Activated CD4-positive, alpha-beta T cell treated with anti-CD3 and anti-CD28 coated beads, Interleukin-2, amount 50 U/mL, for 16 hours (primary cell): ENCODE data around the gene MLLT1.

Experiments
- DNase-seq: peaks from one replicate; pipeline ENCODE4 v3.0.0-alpha.2; 2020

The MLLT1 gene

DNA sequence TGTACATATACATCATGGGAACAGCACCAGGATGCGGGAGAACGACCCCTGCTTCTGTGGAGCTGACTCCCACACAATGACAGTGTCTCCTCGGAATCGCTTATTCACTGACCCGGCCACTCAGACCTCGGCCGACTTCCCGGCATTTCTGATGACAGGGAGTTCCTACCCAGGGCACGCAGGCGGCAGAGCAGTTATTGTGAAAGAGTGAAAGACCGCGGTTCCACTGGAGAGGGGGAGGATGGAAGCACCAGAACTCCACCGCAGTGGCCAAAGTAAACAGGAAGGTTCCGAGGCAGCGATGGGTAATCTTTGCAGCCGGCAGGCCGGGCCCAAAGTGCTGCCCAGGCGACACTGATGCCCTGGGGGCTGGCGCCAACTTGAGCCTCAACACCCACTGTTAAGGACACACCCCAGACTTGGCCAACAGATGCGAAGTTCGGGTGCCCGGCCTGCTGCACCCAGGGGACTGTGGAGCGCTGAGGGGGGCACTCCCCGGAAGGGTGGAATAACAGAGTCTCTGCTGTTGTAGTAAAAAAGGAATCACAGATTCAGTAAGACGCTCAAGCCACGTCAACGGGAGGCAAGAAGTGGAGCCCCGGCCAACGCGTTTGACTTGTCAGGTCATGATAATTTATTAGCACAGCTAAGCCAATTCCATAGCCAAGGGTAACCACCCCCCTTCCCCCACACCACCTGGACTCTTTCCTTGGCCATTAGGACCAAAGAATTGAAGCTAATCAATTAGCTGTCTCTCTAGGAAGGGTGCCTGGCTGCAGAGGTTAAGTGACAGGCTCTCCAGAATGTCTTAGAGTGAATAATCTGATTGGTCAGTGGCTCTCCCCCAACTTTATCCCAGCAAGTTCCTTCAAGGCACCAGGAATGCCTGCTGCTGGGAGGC is 5.8 kb downstream of the MLLT1 start:
- no peak for DNase-seq

DNA sequence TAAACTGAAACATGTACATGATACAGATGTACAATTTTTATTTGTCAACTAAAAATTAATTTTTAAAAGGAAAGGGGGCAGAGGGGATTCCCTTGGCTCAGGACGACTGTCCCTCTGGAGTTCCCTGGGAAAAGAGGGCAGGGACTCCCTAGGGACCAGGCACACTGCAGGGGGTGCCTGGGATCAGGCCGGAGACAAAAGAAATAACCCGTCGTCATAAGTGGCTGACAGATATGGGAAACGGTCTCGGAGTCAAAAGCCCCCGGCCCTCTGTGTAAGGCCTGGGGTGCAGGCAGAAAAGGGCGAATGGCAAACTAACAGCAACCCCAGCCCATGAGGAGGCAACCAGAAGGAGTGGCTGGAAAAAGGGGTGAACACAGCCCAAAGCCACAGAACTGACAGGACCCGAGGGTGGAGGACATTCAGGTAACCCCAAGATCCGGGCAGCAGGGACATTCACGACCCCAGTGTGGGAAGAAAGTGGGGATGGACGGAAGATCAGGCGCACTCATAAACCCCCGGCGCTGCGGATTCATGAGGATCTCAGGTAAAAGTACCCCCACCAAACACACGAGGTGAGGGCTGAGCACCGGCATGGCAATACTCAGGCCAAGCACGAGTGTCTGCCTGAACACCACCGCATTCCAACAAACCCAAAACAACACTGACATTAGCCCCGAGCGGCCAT is 6.7 kb downstream of the MLLT1 start:
- no peak for DNase-seq

DNA sequence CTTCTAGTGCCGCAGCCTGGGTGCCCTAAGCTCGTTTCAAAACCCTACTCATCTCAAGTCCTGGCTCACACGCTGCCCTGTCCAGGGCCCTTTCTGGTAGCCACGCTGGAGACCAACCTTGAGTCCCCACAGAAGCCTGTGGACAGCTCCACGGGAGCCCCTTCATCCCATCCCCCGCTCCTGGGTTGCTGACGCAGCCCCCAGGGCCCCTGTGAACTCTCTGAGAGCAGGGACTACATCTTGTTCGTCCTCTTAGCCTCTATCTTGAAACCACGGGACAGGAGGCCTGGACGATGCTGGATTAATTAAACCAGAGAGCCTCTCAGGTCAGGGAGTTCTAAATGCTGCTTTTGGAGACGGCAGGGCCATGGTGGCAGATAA is 7.4 kb downstream of the MLLT1 start:
- DNase-seq, result no peak

DNA sequence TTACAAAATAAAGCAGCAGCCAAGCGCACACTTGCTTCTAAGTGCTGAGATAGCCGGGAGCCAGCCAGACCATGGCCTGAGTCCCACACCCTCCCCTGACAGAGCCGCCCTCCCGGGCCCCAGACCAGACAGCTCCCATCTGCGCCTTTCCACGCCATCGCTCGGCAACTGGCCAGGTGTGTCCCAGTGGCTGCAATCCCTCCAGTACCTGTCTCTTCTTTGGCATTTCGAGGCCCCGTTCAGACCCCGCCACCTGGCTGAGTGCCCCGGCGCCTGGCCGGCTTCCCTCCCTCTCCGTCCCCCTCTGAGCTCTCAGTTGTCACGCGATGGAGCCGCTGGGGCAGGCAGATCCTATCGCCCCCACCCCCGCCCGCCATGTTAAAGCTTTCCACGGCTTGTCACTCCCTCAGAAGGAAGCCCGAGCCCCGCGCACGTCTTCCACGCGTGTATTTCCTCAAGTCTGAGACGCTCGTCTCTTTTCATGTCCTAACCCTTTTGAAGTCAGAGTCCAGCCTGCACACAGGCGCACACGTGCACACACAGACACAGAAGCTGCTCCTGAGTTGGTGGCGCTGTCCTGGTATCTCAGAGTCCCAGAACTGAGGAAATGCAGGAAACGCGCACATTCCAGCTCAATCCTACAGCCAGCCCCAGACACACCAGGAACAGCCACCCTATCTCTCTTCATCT is 7.9 kb downstream of the MLLT1 start:
- DNase-seq, result no peak

DNA sequence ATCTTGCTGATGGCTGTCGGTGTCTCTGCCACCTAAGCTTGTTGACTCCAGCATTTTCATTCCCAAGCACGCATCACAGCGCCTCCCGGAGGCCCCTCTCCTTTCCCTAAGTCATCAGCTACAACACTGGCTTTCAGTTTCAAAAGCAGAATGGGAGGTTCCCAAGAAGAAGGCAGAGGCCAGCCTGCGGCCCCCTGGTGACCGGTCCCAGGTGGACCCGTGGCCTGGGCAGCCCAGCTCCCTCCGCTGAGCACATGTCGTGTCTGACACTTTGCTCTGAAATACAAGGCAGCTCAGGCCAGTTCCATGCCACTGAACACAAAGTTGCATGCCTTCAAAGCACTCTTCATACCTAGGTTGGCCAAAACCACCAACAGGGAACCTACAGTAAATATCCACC is 8.5 kb downstream of the MLLT1 start:
- DNase-seq, result no peak

DNA sequence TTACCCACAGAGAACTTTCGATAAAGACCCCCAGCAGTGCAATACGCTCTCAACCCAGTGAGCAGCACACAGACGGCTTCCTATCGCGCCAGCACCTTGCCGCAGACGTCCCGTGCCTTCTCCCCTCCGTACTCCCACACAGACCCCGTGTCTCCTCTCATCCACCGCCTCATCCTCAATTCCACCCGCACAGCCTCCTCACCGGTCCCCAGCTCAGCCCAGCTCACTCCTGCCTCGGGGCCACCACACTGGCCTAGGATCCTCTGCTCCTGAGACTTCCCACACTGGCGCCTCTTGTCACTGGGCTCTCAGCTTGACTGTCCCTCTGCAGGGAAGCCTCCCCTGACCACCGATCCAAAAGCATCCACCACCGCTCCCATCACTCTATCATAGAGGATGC is 9.0 kb downstream of the MLLT1 start:
- no peak for DNase-seq

DNA sequence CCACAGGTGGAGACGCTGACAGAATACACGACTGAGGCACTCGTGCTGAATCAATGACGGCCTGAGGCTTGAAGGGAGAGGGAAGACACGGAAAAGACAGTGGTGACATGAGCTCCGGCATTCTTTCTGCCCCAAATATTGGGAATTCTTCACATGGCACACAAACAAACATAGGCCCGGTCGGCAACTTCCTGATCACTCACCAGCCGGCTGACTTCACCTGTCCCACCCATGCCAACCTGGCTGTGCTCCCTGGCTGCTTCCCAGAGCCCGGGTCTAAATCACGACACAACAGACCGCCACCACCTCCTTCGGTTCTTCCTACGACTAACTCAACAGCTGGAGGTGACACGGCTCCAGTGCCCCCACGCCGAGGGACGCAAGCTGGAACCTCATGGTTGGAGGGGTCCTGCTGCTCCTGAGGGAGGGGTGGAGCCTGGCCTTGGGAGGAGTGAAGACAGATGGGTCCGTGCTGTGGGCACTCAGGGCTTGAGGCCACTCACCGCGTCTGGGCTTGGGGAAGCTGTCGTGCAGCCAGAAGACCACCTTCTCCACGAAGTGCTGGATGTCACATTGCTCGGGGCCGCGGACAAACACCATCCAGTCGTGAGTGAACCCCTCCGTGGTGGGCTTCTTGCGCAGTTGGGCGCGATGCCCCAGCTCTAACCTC is 9.6 kb downstream of the MLLT1 start:
- DNase-seq, result no peak

DNA sequence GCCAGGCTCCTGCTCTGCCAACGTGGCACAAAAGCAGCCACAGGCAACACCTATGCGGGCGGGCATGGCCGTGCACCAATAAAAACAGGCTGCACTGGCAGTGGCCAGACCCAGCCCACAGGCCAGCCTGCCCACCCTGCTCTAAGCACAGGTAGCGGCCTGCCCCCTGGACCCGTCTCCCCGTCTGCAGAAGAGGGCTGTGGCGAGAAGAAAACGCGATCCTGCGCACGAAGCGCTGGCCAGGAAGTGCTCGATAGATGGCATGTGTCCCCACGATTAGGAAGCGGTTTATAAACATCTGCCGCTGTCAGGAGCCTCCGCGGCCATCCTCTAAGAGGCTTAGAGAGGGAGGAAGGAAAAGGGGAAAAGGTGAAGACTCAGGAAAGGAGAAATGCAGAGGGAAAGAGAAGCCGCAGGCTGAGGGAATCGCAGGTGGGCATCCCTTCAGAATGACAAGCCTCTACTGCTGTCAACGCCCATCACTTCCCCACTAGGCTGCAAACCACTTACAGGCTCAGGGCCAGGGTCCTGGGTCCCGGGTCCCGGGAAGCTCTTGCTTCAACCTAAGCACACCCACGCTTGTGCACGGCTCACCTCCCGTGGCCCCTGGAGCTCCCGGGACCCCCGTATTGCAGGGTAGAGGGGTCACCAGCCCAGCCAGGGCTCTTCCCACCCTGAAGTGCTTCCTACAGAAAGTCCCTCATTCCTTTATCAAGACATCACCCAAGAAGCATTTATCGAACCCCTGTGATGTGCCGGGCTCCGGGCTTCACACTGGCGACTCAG is 10.5 kb downstream of the MLLT1 start:
- DNase-seq, result no peak

DNA sequence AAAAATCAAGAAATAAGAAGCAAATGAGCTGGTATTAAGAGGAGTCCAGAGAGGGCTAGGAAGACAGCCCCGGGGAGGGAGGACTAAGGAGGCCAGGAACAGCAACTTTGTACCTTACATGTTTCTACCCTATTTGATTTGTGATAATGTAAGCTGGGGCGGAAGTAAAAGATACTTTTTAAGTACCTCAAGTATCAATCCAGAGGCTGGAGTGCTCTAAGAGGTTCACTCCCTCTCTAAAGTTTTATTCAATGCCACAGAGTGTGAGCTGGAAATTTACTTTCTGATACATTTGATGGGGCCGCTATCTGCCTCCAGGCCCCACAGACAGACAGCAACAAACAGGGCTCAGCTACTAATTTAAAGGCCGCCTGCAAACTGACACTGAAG is 11.4 kb downstream of the MLLT1 start:
- DNase-seq, result no peak

DNA sequence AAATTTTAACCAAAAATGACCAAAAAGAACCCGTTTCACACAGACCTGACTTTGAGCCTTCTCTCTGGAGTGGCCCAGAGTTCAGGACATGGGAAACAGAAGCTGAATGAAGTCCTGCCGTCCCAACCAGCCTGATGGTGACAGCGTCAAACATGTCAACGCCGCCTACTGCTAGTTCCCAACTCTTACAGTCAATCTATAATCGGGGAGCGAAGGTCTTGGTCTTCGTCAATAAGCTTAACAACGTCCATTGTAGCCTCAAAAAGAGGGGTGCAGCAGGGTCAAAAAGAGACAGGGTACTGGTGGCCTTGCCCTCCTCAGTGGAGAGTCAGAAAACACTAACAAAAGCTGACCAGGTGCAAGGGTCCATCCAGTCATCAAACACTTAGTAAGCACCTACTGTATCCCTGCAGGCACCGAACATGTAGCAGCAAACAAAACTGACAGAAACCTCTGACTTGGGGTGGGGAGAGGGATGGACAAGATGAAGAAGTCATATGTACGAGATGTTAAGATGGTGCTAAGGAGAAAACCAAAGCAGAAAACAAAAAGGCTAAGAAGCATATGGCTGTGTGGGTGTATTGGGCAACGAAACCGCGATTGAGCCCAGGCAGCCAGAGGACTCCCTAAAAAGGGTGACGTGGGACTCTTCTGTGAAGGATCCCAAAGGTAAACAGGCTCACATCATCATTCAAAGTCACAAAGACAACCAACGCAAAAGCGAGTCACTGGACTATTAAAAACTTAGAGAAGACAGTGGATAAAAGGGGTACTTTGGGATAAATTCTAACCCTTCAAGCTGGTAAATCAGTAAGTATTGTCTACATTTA is 12.0 kb downstream of the MLLT1 start:
- DNase-seq, result no peak

DNA sequence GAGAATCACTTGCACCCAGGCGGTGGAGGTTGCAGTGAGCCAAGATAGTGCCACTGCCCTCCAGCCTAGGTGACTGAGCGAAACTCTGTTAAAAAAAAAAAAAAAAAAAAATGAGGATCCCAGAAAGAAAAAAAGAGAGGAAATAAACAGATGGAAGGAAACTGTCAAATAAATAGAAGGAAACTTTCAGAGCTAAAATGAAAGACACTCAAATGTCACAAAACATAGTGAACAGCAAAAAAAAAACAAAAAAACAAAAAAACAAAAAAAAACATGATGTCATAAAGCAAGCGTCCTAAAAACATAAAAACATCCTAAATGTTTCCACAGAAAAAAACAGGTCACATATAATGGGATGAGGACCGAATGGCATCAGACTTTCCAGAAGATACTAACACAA is 15.0 kb downstream of the MLLT1 start:
- DNase-seq, result no peak

DNA sequence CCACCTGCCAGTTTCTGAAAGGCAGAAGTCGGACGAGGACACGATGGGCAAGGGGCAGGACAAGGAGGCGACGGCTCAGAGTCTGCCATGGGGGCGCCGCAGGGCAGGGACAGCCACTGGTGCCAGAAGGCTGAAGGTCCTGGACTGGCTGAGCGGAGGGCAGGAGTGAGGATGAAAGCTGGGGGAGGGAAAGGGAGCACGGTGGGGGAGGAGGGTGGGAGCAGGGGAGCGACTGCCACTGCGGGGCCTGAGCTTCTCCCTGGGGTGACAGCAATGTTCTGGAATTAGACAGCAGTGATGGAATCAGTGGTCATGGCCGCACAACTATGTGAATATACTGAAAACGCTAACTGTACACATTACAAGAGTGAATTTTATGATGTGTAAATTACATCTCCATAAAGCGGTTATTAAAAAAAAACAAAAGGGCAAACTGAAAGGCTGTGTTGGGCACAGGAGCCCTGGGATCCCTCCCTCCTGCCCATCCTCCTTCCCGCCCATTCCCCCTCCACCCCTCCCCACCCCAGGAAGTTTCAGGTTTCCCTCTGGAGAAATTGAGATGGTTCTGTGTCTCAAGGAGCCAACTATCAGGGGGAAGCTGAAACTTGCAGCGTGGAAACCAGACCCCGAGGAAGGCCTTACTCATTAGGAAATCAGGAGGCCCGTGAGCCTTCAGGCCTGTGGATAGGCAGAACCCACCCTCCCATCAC is 15.9 kb downstream of the MLLT1 start:
- DNase-seq, result no peak

DNA sequence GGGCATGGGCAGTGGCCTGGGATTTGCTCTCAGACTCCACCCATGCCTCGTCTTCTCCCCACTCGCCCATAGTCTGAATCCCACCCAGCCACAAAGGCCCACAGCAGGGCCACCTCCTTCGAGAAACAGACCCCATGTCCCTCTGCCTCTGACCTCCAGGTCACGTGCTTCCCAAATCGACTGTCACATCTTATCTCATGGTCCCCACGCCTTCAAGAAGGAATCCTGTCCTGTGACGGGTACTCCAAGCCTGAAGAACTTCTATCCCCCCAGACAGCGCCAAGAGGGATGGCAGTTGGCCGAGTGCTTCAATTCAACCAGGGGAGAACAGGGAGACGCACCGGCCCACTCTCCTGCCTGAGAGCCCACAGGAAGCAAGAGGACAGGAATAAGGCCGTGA is 16.5 kb downstream of the MLLT1 start:
- DNase-seq, result no peak

DNA sequence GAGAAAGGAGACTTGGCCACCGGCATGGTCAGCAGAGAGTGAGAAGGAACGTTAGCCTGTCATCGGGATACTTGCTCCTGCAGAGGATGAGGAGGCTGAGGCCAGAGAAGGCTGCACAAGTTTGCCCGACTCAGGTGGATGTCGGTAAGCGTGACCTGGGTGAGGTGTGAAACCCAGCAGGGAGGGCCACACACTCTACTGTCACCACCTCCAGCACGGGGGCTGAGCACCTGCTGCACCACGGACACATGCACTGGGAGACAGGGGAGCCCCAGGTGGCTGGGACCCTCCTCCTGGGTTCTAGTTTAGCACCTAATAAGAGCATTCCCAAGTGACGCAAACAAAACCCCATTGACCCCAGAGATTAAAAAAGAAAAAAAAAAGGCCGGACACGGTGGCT is 17.3 kb downstream of the MLLT1 start:
- DNase-seq, result no peak

DNA sequence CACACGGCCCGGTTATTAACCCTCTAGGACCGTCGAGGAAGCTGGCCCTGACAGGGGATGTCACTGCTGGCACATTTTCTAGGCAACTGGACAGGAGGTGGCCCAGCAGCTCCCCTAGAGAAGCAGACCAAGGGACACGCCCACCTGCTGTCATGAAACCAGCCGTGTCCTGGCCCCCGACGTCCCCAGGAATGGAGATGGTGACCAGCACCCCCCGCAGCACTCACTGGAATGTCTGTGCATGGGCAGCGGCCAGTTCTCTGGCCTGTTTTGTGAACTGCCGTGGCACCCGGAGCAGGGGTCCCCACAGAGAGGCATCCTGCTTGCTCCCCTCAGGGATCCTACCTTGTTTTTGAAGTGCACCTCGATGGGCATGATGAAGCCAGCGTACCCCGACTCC is 17.9 kb downstream of the MLLT1 start:
- no peak for DNase-seq

DNA sequence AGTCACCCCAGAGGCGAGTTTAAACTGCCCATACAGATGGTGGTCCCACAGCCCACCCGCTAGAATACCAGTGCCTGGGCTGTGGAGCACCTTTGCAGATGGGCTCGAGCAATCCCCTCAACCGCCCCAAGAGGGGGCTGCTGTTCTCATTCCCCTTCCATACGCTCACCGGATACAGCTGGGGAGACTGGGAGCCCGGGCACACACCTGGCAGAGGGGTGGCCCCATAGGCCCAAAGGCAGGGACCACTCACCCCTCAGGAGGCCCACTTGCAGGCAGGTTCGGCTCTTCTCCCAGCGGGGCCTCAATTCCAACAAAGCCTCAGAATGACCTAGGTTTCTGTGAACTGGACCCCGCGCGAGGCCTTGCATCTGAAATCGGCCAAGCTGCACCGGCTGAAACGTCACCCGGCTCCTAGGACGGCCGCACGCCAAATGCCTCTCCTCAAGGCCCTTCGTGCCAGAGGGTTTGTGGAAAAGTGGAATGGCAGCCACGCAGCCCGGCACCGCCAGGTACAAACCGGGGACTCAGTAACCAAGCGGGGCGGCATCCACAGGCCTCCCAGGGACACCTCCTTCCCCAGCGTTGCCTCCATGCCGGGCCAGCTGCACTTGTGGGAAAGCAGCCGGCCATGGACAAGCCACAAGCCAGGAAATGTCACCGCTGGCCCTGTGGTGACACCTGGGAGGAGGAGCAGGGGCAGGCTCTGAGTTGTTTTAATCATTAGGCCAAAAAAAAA is 18.7 kb downstream of the MLLT1 start:
- DNase-seq, result no peak

DNA sequence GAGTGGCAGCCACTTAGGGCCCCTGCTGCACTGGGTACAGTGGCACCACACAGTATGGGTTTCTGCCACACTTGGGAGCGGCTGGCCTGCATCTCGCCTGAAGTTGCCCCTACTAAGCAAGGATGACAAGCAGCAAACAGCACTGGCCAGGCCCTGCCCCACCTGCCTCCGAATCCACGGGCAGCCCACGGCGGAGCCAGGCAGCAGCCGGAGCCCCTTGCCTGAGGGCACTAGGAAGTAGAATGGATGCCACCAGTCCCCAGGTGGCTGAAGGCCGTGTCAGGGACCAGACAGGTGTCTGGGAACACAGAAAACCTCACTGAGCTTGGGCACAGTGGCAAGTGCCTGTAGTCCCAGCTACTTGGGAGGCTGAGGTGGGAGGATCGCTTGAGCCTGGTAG is 19.4 kb downstream of the MLLT1 start:
- no peak for DNase-seq

DNA sequence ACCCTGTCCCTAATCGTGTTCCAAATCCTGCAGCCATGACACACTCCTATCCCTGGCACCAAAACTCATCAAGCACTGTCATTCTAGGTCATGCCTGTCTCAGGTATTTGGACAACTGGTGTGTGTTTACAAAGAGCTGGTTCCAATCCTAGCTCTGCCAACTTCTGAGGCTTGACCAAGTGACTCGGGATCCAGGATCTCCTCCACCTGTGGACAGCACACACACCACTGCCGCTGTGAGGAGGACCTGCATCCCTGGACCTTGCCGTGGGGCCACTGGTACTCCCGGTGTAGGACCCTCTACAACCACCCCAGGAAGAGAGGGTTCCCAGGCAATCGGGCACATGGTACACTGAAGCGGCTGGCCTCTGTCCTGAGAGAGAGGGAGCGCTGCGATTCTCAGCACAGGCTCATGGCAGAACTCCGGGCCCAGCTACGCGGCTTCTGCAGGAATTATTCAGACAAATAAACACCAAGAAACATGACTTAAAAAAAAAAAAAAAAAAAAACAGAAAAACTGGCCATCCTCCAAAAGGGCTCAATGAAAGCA is 20.4 kb downstream of the MLLT1 start:
- DNase-seq, result no peak

DNA sequence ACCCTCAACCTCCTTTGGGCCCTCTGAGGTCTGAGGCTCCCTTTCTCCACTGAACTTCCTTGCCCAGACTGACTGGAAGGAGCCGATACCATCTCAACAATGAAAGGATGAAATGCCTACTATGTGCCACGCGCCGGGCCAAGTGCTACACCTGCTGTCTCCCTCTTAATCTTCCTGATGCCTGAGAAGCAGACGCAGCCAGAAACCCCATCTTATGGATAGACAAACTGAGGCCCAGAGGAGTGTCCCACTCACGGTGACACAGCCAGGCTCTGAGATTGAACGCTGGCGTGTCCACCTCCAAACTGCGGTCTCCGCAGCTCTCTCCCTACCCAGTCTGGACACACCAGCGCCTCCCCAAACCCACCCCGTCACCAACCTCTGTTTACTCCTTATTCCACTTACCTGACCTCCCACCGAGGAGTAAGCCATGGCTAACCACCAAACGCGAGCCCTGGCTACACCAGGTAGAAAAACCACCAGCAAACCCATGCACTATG is 20.9 kb downstream of the MLLT1 start:
- no peak for DNase-seq
